ENCODE results near the gene FAM83B.

The FAM83B gene

DNA sequence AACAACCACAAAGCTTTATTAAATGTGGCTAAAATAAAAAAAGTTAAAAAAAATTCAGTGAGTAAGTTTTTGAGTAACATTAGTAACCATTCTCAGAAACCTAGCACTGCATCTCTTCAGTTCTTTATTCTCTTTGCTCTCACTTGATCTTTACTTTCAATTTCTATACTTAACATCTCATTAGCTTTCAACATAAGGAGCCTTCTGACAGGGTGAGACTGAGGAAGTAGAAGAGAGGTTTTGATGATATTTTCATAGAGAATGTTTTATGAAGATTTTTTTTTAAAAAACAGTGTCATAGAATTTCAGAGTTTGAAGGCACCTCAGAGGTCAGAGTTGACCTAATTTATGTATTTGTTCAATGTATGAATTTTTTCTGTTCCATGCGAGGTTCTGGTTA is 60.8 kb downstream of the FAM83B start:
- Histone ChIP-seq H3F3A (ENCODE audit: insufficient read depth, low read length) (no peaks in the 10 kb centered on the region), H3K27me3 (ENCODE audit: insufficient read depth, low read length) (no peaks in the 10 kb centered on the region), H3K9ac (ENCODE audit: low read length) (no peak overlapping the region), H3K9me2 (ENCODE audit: low read depth, low read length) (no peaks in the 10 kb centered on the region), H3K4me3 (ENCODE audit: low read depth, low read length, poor library complexity, severe bottlenecking) (no peak overlapping the region), H3K4me2 (ENCODE audit: low read length) (no peak overlapping the region), H2AFZ (ENCODE audit: low read length) (no peak overlapping the region), H3K9me3 (ENCODE audit: low read length) (no peaks in the 10 kb centered on the region), H4K20me1 (ENCODE audit: insufficient read depth, low read length) (no peaks in the 10 kb centered on the region), H3K4me1 (ENCODE audit: insufficient read depth, low read length, severe bottlenecking) (no peaks in the 10 kb centered on the region), H3K36me3 (ENCODE audit: insufficient read depth, low read length) (no peaks in the 10 kb centered on the region), H3K27ac (ENCODE audit: low read depth, low read length, poor library complexity, severe bottlenecking) (no peak overlapping the region), H3K79me2 (ENCODE audit: insufficient read depth, low read length) (no peaks in the 10 kb centered on the region)
- TF ChIP-seq, protein P1, sequence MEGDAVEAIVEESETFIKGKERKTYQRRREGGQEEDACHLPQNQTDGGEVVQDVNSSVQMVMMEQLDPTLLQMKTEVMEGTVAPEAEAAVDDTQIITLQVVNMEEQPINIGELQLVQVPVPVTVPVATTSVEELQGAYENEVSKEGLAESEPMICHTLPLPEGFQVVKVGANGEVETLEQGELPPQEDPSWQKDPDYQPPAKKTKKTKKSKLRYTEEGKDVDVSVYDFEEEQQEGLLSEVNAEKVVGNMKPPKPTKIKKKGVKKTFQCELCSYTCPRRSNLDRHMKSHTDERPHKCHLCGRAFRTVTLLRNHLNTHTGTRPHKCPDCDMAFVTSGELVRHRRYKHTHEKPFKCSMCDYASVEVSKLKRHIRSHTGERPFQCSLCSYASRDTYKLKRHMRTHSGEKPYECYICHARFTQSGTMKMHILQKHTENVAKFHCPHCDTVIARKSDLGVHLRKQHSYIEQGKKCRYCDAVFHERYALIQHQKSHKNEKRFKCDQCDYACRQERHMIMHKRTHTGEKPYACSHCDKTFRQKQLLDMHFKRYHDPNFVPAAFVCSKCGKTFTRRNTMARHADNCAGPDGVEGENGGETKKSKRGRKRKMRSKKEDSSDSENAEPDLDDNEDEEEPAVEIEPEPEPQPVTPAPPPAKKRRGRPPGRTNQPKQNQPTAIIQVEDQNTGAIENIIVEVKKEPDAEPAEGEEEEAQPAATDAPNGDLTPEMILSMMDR (IDR thresholded peaks at IDR 0.05; ENCODE audit: low read length): no peak
- no peak for TF ChIP-seq EZH2 (IDR thresholded peaks at IDR 0.05; ENCODE audit: borderline replicate concordance, low read length)

DNA sequence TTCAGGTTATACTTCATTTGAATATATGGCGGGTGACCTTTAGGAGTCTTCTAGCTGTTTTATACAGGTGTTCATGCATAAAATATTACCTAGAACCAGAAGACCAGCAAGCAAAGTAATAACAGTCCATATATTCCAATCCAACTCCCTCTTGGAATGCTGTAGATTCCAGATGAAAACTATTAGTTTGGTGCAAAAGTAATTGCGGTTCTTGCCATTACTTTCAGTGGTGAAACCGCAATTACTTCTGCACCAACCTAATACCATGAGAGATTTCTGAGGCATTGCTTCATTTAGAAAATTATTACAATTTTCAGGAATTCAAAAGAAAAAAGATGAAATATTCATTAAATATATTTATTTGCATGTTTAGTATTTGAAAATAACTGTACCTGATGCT is 62.6 kb downstream of the FAM83B start:
- TF ChIP-seq, protein P1 (IDR thresholded peaks at IDR 0.05; ENCODE audit: low read length): no peak
- no peak for TF ChIP-seq EZH2 (IDR thresholded peaks at IDR 0.05; ENCODE audit: borderline replicate concordance, low read length)
- H4K20me1 ChIP-seq (ENCODE audit: insufficient read depth, low read length): no peaks in the 10 kb centered on the region
- H3K4me3 ChIP-seq (ENCODE audit: low read depth, low read length, poor library complexity, severe bottlenecking): no peak overlapping the region
- H3K9me3 ChIP-seq (ENCODE audit: low read length): no peaks in the 10 kb centered on the region
- H3F3A ChIP-seq (ENCODE audit: insufficient read depth, low read length): no peaks in the 10 kb centered on the region
- H3K79me2 ChIP-seq (ENCODE audit: insufficient read depth, low read length): no peaks in the 10 kb centered on the region
- no peak overlapping the region for H3K9ac ChIP-seq (ENCODE audit: low read length)
- H3K27me3 ChIP-seq (ENCODE audit: insufficient read depth, low read length): no peaks in the 10 kb centered on the region
- H3K27ac ChIP-seq (ENCODE audit: low read depth, low read length, poor library complexity, severe bottlenecking): no peak overlapping the region
- H3K4me2 ChIP-seq (ENCODE audit: low read length): no peak overlapping the region
- H2AFZ ChIP-seq (ENCODE audit: low read length): no peak overlapping the region
- no peaks in the 10 kb centered on the region for H3K36me3 ChIP-seq (ENCODE audit: insufficient read depth, low read length)
- no peaks in the 10 kb centered on the region for H3K4me1 ChIP-seq (ENCODE audit: insufficient read depth, low read length, severe bottlenecking)
- H3K9me2 ChIP-seq (ENCODE audit: low read depth, low read length): no peaks in the 10 kb centered on the region

DNA sequence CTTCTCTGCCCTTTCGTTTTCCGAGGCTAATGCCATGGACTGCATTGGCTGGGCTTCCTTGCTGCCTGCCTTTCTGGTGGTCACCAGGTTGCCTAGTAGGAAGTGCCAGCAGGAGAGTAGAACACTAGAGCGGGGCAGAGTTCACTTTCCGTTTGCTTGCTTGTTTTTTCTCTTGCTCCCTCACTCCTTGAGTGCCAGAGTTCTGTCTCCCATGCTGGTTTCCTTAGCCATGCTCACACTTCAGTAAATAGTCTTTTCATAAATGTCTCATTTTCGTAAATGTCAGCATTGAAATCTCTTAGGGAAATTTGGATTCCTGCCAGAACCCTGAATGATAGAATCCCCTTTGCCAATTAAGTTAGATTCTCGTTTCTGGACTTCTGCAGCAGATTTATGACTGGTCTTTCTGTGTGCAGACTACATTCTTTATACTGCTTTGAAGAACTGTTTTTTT is 63.9 kb downstream of the FAM83B start:
- Histone ChIP-seq H3K27ac (ENCODE audit: low read depth, low read length, poor library complexity, severe bottlenecking) (no peak overlapping the region), H3K79me2 (ENCODE audit: insufficient read depth, low read length) (no peaks in the 10 kb centered on the region), H3K9me2 (ENCODE audit: low read depth, low read length) (no peaks in the 10 kb centered on the region), H3K36me3 (ENCODE audit: insufficient read depth, low read length) (no peaks in the 10 kb centered on the region), H3K27me3 (ENCODE audit: insufficient read depth, low read length) (no peaks in the 10 kb centered on the region), H2AFZ (ENCODE audit: low read length) (no peak overlapping the region), H3K4me2 (ENCODE audit: low read length) (no peak overlapping the region), H3K9ac (ENCODE audit: low read length) (no peak overlapping the region), H3F3A (ENCODE audit: insufficient read depth, low read length) (no peaks in the 10 kb centered on the region), H3K9me3 (ENCODE audit: low read length) (no peaks in the 10 kb centered on the region), H3K4me3 (ENCODE audit: low read depth, low read length, poor library complexity, severe bottlenecking) (no peak overlapping the region), H4K20me1 (ENCODE audit: insufficient read depth, low read length) (no peaks in the 10 kb centered on the region), H3K4me1 (ENCODE audit: insufficient read depth, low read length, severe bottlenecking) (no peaks in the 10 kb centered on the region)
- TF ChIP-seq, protein P1 (IDR thresholded peaks at IDR 0.05; ENCODE audit: low read length): no peak
- no peak for TF ChIP-seq EZH2 (IDR thresholded peaks at IDR 0.05; ENCODE audit: borderline replicate concordance, low read length)
